ENCODE measurements around the gene ZNF79.

Gene ZNF79

DNA sequence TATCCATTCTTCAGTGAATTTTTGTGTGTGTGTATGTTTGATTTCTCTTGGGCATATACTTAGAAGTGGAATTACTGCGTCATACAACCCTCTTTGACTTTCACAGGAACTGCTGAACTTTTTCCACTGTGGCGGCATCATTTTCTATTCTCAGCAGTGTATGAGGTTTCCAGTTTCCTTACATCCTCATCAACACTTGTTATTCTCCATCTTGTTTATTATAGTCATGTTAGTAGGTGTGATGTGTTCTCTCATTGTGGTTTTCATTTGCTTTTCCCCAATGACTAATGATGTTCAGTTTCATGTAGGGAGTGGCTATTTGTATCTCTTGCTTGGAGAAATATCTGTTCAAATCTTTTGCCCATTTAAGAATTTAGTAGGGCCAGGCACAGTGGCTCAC, 2.6 kb downstream of the ZNF79 start:
- DNase-seq (ENCODE audit: low spot score): no peak

DNA sequence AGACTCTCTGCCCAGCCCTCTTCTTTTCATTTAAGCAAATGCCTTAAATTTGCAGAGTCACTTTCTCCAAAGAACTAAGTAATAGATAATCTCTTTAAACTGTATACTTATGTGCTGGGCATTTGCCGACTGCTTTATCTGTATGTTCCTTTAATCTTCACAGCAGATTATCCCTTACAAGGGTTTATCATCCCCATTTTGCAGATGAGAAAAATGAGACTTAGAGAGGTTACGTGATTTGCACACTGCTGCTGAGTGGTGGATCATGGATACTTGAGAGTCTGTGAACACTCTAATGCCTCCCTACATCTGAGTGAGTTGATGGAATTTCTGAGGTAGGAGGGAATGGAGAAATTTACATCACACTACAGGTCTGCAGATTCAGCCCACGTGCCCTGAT, 4.2 kb downstream of the ZNF79 start:
- DNase-seq (ENCODE audit: low spot score): no peak

DNA sequence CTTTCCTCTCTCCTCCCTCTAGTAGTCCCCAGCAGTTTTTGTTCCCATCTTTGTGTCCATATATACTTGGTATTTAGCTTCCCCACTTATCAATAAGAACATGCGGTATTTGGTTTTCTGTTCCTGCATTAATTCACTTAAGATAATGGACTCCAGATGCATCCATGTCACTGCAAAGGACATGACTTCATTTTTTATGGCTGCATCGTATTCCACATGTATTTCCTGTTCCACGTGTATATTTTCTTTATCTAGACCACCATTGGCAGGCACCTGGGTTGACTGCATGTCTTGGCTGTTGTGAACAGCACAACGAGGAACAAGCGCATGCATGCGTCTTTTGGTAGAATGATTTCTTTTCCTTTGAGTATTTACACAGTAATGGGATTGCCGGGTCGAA, 6.2 kb downstream of the ZNF79 start:
- no peak for DNase-seq (ENCODE audit: low spot score)

DNA sequence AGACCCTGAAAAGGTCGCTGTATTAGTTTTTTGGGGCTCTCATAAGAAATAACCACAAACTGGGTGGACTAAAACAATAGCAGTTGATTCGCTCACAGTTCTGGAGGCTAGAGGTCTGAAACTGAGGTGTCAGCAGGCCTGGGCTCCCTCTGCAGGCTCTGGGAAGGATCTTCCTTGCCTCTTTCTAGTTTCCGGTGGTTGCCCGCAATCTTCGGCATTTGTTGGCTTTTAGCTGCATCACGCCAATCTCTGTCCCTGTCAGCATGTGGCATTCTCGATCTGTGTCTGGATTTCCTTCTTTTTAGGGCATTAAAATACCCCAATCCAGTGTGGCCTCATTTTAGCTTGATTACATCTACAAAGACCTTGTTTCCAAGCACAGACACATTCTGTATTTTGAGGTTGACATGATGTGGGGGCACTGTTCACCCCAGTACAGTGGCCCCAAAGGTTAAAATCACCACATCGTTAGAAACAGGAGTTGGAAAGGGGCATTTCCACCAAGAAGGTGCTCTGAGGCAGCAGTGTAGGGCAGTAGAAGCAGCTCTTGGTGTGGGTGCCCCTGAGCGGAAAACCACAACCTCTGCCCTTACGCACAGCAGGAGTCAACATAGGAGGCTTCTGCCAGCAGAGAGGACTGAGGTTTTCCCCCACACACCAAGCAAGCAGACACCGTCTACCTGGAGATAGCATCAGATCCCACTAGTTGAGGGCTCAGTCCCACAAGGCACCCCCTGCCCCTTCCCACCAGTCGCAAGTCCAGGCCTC, 13.5 kb downstream of the ZNF79 start:
- DNase-seq (ENCODE audit: low spot score): no peak

DNA sequence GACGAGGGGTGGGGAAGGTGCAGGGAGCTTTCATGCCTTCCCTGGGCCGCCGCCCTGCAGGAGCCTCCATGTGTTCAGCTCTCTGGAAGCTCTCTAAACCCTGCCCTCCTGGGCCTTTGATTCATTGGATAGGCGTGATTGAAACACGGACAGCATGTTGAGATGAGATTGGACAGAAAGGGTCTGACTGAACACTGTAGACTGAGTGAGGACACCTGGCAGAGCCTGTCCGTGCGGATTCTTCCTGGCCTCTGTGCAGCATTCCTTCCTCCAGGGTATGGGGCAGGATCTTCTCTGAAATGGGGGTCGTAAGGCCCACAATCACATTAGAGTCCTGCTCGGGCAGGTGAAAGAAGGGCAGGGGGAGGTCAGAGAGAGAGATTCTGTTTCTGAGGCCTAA, 14.2 kb downstream of the ZNF79 start:
- no peak for DNase-seq (ENCODE audit: low spot score)

DNA sequence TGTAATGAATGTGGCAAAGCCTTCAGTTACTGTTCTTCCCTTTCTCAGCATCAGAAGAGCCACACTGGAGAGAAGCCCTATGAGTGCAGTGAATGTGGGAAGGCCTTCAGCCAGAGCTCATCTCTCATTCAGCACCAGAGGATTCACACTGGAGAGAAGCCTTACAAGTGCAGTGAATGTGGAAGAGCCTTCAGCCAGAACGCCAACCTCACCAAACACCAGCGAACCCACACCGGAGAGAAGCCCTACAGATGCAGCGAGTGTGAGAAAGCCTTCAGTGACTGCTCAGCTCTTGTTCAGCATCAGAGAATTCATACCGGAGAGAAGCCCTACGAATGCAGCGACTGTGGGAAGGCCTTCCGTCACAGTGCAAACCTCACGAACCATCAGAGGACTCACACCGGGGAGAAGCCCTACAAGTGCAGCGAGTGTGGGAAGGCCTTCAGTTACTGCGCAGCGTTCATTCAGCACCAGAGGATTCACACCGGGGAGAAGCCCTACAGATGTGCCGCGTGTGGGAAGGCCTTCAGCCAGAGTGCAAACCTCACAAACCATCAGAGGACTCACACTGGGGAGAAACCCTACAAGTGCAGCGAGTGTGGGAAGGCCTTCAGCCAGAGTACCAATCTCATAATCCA, 20.2 kb downstream of the ZNF79 start:
- DNase-seq (ENCODE audit: low spot score): no peak

DNA sequence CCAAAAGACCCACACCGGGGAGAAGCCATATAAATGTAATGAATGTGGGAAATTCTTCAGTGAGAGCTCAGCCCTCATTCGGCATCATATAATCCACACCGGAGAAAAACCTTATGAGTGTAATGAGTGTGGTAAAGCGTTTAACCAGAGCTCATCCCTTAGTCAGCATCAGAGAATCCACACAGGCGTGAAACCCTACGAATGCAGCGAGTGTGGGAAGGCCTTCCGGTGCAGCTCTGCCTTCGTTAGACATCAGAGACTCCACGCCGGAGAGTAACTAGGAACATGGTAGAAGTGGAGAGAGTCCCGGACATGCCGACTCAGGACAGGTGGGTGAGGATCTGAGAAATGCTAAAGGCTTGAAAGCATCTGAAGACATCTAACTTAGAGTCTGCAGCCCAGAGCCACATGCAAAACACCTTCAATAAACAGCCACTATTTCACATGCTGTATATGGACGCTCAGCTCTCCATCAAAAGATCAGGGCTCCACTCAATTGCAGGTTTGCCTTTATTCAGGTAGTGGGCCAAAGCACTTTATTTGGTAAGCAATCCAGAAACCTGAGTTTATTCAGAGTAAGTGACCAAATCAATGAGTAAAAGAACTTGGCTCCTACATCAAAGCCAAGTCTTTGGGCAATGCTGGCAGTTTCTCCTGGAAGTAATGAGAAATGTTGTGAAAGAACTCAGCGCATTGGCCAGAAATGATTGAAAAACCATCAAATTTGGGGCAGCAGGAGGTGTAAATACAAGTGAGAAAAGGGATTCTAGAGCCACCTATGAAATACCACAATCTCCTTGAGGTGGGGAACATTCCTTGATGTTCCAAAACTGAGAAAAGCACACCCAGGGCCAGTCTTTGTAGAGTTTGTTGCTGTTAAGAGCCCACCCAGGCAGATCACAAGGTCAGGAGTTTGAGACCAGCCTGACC, 21.0 kb downstream of the ZNF79 start:
- DNase-seq (ENCODE audit: low spot score): no peak

DNA sequence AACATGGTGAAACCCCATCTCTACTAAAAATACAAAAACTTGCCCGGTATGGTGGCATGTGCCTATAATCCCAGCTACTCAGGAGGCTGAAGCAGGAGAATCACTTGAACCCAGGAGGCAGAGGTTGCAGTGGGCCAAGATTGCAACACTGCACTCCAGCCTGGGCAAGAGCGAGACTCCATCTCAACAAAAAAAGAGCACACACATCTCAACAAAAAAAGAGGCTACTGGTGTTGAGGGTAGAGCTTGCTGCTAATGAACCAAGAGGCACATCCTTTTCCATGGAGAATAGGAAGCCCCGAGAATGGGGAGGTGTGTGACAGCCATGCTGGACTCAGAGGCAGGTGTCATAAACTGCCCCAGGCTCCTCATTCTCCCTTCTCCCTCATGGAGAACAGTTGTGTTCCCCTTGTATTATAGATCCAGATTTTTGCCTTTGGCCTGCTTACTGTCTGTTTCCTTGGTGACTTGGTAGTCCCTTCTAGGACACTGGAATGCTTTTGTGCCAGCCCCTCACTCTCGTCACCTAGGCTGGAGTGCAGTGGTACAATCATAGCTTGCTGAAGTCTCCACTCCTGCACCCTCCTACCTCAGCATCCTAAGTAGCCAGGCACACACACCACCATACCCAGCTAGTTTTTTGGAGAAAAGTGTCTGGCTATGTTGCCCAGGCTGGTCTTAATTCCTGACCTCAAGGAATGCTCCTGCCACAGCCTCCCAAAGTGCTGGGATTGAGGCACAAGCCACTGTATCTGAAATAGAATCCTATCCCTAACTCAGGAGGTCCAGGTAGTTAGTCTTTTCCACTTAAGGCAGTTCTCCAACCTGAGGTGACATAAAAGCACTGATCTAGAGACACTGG, 21.9 kb downstream of the ZNF79 start:
- DNase-seq (ENCODE audit: low spot score): no peak

DNA sequence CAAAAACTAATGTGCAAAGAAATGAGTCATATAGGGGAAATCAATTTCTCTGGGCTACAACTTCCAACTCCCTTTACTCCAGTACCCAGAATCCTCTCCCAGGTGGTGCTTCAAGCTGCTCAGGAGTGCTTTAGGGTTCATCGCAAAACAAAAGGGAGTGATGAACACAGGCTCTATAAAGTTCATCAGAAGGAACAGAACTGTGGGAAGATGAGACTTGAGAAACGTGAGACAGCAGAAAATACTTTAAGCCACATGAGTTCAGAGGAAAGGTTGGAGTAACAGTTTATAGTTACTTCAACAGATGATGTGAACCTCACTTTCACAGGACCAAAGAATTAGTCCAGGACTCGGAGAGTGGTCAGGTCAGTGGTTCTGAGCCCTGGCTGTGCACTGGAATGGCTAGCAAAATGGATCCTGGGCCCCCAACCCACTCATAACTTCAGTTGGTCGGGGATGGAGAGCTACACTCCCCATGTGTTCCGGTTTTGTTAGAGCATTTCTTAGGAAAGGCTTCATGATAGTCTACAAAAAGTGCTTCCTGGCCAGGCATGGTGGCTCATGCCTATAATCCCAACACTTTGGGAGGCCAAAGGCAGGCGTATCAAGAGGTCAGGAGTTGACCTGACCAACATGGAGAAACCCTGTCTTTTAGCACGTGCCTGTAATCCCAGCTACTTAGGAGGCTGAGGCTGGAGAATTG, 22.7 kb downstream of the ZNF79 start:
- DNase-seq (ENCODE audit: low spot score): no peak

DNA sequence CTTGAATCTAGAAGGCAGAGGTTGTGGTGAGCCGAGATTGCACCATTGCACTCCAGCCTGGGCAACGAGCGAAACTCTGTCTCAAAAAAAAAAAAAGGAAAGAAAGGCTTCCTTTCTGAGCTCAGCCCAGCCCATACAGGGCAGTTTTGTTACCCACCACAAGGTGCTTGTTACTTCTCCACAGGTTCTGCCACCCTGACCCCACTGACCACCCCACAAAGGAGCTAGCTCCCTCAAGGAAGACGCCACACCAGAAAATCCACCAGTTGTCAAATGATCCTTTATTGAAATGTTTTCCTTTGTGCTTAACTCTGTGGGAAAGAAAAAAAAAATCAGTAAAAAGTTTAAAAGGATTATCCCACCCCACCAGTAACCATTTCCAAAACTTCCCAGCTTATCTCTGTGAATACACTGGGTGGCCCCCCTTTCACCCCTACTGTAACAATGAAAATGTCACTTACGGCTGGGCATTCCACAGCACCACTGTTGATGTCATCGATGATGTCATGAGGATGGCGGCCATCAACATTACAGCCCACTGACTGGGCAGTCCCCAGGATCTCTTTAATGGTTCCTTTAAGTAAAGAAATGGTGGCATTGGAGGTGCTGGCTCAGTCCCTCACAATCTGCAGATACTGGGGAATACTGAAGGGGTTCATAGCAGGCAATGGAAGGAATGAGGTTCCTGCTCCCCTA, 23.4 kb downstream of the ZNF79 start:
- no peak for DNase-seq (ENCODE audit: low spot score)

DNA sequence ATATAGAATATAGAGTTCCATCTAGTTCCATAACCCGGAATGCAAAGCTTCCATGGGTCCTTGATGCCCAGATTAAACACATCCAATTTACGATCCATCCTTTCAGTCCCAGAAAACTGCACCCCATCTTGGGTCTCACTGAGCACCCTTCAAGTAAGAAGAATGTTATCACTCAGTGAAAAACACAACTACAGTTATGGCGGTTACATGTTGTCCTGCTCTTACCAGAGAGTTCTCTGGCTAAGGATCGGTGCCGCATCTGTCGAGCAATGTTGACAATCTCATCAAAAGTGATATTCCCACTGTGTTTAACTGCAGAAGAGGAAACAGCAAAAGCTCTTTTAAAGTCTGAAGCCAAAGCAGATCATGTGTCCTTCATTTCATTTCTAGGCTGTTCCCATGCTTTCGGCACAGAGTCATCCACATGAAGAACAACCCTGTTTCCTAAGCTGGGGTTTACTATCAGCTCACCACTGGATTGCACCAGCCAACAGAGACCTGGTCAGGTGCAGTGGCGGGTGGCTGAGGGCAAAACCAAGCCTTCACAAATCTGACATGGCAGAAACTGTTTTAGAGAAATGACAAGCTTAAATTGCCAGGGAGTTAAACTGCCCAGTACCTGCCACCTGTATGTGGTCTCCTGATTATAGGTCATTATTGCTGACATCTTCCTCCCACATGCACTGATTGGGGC, 24.1 kb downstream of the ZNF79 start:
- no peak for DNase-seq (ENCODE audit: low spot score)

DNA sequence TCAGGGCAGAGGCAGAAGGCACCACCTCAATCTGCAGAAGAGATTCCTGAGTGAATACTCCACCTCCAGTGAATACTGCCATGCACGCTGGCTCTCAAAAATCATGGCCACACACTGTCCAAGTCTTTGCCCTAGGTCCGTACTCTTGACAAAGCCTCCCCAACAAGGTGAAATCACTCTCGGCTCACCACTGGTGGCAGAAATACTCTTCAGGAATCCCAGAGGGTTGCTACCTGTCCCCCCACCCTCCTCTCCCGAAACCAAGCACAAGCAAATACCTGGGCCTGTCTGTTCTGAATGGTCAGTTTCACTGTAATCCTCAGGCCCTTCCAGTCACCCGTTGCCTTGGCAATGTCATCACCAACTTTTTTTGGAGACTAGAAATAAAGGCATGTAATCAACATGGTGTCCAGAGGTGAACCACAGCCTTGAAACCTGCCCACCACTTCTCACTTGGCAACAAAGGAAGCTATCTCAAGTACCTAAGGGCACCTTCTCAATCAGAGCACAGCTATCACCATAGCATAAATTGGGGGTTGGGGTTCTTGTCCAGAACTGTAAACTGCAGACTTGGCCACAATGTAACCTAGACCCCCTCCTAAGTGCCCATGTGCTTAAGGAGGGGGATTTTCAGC, 25.3 kb downstream of the ZNF79 start:
- DNase-seq (ENCODE audit: low spot score): no peak

DNA sequence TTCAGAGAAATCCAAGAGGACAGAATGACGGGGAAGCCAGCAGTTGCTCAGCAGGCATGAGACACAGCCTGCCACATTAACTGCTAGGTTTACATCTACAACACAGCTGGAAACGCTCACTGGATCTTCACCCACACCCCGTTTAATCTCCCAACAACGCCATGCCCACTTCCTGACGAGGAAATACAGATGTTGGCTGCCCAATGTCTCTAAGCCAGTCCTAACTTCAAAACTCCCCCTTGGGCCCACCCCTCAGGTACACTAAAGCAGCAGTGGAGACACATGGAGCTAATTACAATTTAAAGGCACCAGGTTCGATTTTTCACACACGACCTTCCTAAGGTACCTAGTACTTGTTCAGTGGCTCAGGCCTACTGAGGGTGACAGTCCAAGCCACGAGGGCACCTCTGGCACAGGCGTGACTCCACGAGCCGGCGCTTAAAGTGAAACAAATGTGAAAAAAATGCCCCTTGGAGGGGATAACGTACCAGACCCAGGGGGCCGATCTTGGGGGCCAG, 26.1 kb downstream of the ZNF79 start:
- DNase-seq (ENCODE audit: low spot score): no peak

DNA sequence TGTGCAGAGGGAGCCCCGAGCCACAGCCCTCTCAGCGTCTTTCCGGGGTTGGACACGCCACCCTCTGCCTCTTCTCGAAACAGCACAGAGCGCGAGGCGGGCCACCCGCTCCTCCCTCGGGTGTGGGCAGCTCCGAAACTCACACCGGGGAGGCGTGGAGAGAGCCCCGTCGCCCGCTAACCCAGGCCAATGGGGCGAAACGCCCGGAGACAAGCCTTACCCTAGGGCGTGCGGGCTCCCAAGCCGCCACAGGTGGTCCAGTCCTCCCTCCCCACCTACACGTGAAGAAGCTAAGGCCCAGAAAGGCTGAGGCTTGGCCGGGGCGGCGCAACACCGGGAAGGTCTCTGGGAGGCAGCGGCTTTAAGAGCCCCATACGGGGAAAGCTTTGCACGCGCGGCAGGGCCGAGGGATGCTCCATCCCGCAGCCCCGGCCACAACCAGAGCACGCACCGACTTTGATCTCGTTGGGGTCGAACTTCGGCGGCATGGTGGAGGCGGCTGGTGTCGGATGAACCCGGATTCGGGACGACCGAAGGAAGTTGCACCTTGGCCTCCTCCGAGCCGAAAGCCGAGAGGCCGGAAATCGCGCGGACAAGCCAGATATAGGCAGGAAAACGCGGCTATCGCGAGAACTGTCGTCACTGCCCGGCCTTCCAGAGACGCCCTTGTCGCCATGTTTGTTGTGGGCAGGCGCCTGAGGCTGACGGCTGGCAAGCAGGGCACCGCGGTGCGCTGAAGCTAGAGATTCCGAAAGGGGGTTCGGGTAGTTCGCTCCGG, 26.8 kb downstream of the ZNF79 start, which contains the start of the genes LRSAM1 and RPL12:
Gene LRSAM1, plus strand, starts transcription at position 681 of the 778 bp plus-strand sequence. CDS start 3,018 bp downstream, outside the sequence.
Gene RPL12, minus strand, starts transcription at position 577 of the 778 bp plus-strand sequence. Its CDS starts 89 bp downstream, at position 488.
- DNase-seq (ENCODE audit: low spot score): peak; percentile 92

DNA sequence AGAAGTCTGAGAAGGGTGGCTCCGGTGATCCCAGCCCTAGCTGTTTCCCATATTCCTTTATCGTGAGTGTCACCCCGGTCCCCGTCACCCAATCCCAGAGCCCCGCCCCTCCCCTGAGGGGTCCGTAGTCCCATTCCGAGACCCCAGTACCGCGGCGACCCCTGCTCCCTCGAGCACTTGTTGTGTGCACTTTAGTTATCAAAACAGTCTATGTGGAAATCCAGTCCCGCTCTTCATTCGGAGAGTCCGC, 27.4 kb downstream of the ZNF79 start:
- DNase-seq (ENCODE audit: low spot score): no peak

DNA sequence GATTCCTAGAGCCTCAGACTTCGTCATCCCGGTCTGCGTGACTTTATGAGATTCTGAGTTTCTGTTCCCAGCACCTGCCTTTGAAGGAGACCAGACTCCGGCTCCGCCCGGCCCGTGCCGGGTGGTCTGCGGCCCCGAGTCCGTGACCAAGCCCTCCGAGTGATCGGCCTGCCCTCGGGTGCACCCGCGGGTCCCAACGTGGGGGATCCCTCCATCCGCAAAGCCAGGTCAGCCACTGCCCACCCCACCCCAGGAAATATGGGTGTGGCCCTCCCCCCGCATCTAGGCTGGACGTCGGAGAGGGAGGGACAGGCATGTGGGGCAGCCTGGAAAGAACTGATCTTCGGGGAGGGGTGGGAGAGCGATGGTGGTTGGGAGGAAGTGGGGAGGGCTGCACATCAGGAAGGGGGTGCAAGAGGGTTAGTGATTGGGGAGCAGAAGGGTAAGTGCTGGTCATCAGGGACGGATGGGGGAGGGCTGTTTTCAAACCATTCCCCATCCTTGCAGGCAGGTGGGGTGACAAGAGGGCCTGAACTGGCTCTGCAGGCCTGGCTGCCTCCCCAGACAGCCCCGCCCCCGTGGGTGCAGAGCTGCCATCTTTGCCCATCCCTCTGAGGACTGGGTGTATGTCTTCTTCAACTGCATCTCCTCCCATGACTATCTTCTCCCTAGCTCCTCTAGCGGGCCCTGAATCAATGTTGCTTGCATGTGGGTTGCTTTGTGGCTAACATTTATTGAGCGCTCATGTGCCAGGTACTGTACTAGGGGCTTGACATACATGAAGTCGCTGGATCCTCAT, 27.9 kb downstream of the ZNF79 start:
- peak; percentile 51 for DNase-seq (ENCODE audit: low spot score)

DNA sequence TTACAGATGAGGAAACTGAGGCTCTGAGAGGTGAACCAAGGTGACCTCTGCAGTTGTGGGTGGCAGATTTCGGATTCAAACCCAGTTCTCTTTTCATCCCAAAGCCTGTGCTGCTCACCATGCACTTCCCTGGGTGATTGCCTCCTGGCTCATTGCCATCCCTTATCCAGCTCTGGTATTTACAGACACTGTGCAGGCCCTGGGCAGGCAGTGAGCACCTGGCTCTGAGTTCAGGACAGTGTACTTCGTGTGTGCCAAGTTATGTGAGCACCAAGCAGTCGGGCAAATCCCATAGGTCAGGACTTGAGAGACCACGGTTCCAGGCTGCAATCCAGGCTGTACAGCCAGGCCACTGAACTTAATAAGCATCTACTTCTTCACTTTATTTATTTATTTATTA, 28.5 kb downstream of the ZNF79 start:
- DNase-seq (ENCODE audit: low spot score): peak; percentile 11

All from pons (tissue), 1 donor.